ENCODE data around the gene RBMS1. TPM values are rescaled to one million over a fixed set of nuclear protein-coding genes. Genes with fewer than 3 reads are reported as not detected.
A peak's percentile ranks its signal among the peaks of the same experiment; 100 is the strongest.

RBMS1 gene
- polyA plus RNA-seq, 2 of the 4 experiments (the other 2 are of a cell fraction), result 51.9 to 108 TPM

DNA sequence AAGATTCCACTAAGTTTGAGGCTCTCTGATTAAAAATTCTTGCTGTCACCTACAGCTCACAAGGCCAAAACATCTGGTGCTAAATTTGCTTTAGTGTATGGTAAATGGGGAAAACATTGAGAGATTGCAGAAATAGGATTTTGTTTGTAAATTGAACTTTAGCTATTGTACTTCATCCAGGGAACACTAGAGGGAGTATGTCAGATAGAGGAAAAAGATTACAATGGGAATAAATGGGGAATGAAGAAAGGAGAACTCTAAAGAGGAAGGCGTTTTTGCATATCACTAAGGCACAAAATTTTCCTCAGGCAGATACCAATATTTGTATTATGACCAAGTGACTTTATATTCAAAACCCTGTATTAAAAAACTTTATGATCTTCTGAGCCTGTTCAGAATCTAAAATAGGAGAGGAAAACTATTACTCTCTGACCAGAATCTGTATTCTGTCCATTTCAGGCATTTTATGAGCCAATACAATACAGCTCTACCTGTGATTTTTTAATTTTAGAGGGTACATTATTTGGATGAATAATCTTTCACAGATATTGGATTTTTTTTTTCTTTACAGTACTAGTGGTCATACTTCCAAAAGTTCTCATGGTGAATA lies 241.2 kb downstream of the RBMS1 start:
- DNase-seq (ENCODE audit: low read depth in 1 of 2, low spot score in 1 of 2), result peak; percentile 56 to 62
- ChIA-PET CTCF (interaction anchor here (0.6 to 8.9 kb wide), 28 partner anchors 9 to 811 kb away, joined by 3 to 65 read pairs (median 4); no protein-coding TSS in a partner anchor), POLR2A (interaction anchor here (0.7 to 1.9 kb wide), 5 partner anchors 11 to 142 kb away, joined by 3 to 6 read pairs (median 4); no protein-coding TSS in a partner anchor)
- peak; percentile 51 for FAIRE-seq
- H3K9me3 ChIP-seq, result no peaks in the 10 kb centered on the region
- TF ChIP-seq, protein P1, sequence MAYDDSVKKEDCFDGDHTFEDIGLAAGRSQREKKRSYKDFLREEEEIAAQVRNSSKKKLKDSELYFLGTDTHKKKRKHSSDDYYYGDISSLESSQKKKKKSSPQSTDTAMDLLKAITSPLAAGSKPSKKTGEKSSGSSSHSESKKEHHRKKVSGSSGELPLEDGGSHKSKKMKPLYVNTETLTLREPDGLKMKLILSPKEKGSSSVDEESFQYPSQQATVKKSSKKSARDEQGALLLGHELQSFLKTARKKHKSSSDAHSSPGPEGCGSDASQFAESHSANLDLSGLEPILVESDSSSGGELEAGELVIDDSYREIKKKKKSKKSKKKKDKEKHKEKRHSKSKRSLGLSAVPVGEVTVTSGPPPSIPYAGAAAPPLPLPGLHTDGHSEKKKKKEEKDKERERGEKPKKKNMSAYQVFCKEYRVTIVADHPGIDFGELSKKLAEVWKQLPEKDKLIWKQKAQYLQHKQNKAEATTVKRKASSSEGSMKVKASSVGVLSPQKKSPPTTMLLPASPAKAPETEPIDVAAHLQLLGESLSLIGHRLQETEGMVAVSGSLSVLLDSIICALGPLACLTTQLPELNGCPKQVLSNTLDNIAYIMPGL (CRISPR knock-in tag; IDR thresholded peaks at IDR 0.05; ENCODE audit: borderline replicate concordance), result no peak
- TF ChIP-seq SMC3 (IDR thresholded peaks at IDR 0.05), result peak; percentile 79
- 0 out of 2 replicates have a peak, but pooled peaks have one; percentile 1 for TF ChIP-seq ZC3H11A (IDR thresholded peaks at IDR 0.05)
- TF ChIP-seq, protein P2, sequence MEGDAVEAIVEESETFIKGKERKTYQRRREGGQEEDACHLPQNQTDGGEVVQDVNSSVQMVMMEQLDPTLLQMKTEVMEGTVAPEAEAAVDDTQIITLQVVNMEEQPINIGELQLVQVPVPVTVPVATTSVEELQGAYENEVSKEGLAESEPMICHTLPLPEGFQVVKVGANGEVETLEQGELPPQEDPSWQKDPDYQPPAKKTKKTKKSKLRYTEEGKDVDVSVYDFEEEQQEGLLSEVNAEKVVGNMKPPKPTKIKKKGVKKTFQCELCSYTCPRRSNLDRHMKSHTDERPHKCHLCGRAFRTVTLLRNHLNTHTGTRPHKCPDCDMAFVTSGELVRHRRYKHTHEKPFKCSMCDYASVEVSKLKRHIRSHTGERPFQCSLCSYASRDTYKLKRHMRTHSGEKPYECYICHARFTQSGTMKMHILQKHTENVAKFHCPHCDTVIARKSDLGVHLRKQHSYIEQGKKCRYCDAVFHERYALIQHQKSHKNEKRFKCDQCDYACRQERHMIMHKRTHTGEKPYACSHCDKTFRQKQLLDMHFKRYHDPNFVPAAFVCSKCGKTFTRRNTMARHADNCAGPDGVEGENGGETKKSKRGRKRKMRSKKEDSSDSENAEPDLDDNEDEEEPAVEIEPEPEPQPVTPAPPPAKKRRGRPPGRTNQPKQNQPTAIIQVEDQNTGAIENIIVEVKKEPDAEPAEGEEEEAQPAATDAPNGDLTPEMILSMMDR (IDR thresholded peaks at IDR 0.05), result peak; percentile 78
- no peak for TF ChIP-seq NFE2L2 (conservative IDR thresholded peaks at IDR 0.05; ENCODE audit: low read length)
- TF ChIP-seq RAD21 (conservative IDR thresholded peaks at IDR 0.05 in 1 of 2, IDR thresholded peaks at IDR 0.05 in 1 of 2), result peak; percentile 66 to 71; a peak in 4 of 5 replicates
- peaks cover 50% of the 10 kb centered on the region for H3K4me1 ChIP-seq
- peak overlapping the region; percentile 34; the same call in 1 of the 3 replicates for H3K4me3 ChIP-seq
- peak overlapping the region; percentile 73 to 84 for H3K27ac ChIP-seq
- peak; percentile 38 to 54; a peak in 3 of 6 replicates for ATAC-seq
- H3K4me2 ChIP-seq, result peak overlapping the region; percentile 82
- WGBS (ENCODE audit: missing lambda C conversion rate), result 0% methylated on average over 1 of the region's 1 CpG

DNA sequence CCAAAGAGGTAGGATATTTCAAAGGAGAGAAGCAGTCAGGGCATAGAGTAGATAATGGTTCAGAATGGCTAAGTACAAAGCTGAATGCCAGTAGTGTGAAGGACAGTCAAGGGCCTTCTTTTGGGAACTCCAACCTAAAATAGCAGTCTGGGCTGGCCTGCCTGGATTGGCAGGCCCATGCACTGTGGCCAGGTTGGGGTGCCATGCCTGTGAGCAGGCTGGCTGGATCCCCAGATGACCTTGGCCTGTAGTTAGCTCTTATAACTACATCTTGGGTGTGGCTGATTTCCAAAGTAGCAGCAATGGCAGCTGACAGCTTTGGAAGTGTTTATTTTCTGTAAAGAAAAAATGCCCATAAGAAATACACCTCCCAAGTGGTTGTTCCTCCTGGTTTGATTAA lies 242.0 kb downstream of the RBMS1 start:
- Histone ChIP-seq H3K4me2 (peak overlapping the region; percentile 82), H3K9me3 (no peaks in the 10 kb centered on the region), H3K27ac (peak overlapping the region; percentile 73 to 84), H3K4me3 (no peak overlapping the region), H3K4me1 (peaks cover 48% of the 10 kb centered on the region)
- CTCF ChIA-PET, result interaction anchor here (0.6 to 8.9 kb wide), 29 partner anchors 10 to 812 kb away, joined by 3 to 65 read pairs (median 4); no protein-coding TSS in a partner anchor
- no peak for ATAC-seq
- TF ChIP-seq GATA3 (IDR thresholded peaks at IDR 0.05; ENCODE audit: borderline replicate concordance) (no peak), CEBPB (IDR thresholded peaks at IDR 0.05) (no peak), JUNB (IDR thresholded peaks at IDR 0.05) (no peak), EHMT2 (IDR thresholded peaks at IDR 0.05; ENCODE audit: low read depth) (no peak), RFX5 (IDR thresholded peaks at IDR 0.05) (no peak), EHF (CRISPR knock-in tag; IDR thresholded peaks at IDR 0.05) (no peak), HOXB13 (CRISPR knock-in tag; IDR thresholded peaks at IDR 0.05; ENCODE audit: low read depth) (no peak), CBX8 (IDR thresholded peaks at IDR 0.05) (no peak), ZFP36 (IDR thresholded peaks at IDR 0.05; ENCODE audit: borderline replicate concordance, partially characterized antibody) (no peak)
- TF ChIP-seq, protein P3, sequence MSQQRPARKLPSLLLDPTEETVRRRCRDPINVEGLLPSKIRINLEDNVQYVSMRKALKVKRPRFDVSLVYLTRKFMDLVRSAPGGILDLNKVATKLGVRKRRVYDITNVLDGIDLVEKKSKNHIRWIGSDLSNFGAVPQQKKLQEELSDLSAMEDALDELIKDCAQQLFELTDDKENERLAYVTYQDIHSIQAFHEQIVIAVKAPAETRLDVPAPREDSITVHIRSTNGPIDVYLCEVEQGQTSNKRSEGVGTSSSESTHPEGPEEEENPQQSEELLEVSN (IDR thresholded peaks at IDR 0.05; ENCODE audit: borderline replicate concordance, low read depth), result no peak
- TF ChIP-seq, protein P4, sequence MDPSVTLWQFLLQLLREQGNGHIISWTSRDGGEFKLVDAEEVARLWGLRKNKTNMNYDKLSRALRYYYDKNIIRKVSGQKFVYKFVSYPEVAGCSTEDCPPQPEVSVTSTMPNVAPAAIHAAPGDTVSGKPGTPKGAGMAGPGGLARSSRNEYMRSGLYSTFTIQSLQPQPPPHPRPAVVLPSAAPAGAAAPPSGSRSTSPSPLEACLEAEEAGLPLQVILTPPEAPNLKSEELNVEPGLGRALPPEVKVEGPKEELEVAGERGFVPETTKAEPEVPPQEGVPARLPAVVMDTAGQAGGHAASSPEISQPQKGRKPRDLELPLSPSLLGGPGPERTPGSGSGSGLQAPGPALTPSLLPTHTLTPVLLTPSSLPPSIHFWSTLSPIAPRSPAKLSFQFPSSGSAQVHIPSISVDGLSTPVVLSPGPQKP (IDR thresholded peaks at IDR 0.05; ENCODE audit: low read depth, low read length), result no peak
- TF ChIP-seq, protein P5, sequence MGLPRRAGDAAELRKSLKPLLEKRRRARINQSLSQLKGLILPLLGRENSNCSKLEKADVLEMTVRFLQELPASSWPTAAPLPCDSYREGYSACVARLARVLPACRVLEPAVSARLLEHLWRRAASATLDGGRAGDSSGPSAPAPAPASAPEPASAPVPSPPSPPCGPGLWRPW (IDR thresholded peaks at IDR 0.05), result no peak
- TF ChIP-seq, protein P6, sequence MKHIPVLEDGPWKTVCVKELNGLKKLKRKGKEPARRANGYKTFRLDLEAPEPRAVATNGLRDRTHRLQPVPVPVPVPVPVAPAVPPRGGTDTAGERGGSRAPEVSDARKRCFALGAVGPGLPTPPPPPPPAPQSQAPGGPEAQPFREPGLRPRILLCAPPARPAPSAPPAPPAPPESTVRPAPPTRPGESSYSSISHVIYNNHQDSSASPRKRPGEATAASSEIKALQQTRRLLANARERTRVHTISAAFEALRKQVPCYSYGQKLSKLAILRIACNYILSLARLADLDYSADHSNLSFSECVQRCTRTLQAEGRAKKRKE (CRISPR knock-in tag; IDR thresholded peaks at IDR 0.05; ENCODE audit: low read depth), result no peak
- TF ChIP-seq, protein P7, sequence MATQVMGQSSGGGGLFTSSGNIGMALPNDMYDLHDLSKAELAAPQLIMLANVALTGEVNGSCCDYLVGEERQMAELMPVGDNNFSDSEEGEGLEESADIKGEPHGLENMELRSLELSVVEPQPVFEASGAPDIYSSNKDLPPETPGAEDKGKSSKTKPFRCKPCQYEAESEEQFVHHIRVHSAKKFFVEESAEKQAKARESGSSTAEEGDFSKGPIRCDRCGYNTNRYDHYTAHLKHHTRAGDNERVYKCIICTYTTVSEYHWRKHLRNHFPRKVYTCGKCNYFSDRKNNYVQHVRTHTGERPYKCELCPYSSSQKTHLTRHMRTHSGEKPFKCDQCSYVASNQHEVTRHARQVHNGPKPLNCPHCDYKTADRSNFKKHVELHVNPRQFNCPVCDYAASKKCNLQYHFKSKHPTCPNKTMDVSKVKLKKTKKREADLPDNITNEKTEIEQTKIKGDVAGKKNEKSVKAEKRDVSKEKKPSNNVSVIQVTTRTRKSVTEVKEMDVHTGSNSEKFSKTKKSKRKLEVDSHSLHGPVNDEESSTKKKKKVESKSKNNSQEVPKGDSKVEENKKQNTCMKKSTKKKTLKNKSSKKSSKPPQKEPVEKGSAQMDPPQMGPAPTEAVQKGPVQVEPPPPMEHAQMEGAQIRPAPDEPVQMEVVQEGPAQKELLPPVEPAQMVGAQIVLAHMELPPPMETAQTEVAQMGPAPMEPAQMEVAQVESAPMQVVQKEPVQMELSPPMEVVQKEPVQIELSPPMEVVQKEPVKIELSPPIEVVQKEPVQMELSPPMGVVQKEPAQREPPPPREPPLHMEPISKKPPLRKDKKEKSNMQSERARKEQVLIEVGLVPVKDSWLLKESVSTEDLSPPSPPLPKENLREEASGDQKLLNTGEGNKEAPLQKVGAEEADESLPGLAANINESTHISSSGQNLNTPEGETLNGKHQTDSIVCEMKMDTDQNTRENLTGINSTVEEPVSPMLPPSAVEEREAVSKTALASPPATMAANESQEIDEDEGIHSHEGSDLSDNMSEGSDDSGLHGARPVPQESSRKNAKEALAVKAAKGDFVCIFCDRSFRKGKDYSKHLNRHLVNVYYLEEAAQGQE (IDR thresholded peaks at IDR 0.05), result no peak
- DNase-seq (ENCODE audit: low read depth in 1 of 2, low spot score in 1 of 2), result no peak
- no peak for FAIRE-seq
- POLR2A ChIA-PET, result interaction anchor here (0.8 to 1.9 kb wide), 3 partner anchors 18 to 42 kb away, joined by 3 to 6 read pairs (median 4); no protein-coding TSS in a partner anchor
